H9 (cell line): Measurements from ENCODE around the gene PRRC2B. TPM values are rescaled to one million over a fixed set of nuclear protein-coding genes. Genes with fewer than 3 reads are reported as not detected.

ENCODE experiments used
- DNase-seq: peaks from one replicate; pipeline ENCODE4 v3.0.0-alpha.2; 2017
- H2AFZ ChIP-seq: one replicate; pipeline ENCODE4 v1.6.1; 2013; ENCODE audit warnings: mild to moderate bottlenecking, low read length, control low read depth, moderate library complexity
- H2AK5ac ChIP-seq: 2 replicates; pipeline ENCODE4 v1.6.1; 2013; ENCODE audit warnings: low read length, control low read depth, mixed read lengths; ENCODE audit not compliant: insufficient read length
- H2BK120ac ChIP-seq: one replicate; pipeline ENCODE4 v1.6.1; 2013; ENCODE audit warnings: low read depth, mild to moderate bottlenecking, low read length, control low read depth, inconsistent platforms; ENCODE audit not compliant: poor library complexity, severe bottlenecking
- H2BK12ac ChIP-seq: 2 replicates; pipeline ENCODE4 v1.6.1; 2013; ENCODE audit warnings: low read length, control low read depth, mixed read lengths, low read depth; ENCODE audit not compliant: insufficient read length
- H2BK15ac ChIP-seq: 2 replicates; pipeline ENCODE4 v1.6.1; 2013; ENCODE audit warnings: low read depth, low read length, control low read depth
- H2BK20ac ChIP-seq: one replicate; pipeline ENCODE4 v1.6.1; 2013; ENCODE audit warnings: low read depth, mild to moderate bottlenecking, low read length, control low read depth, inconsistent platforms; ENCODE audit not compliant: poor library complexity, severe bottlenecking
- H2BK5ac ChIP-seq: 2 replicates; pipeline ENCODE4 v1.6.1; 2013; ENCODE audit warnings: low read length, control low read depth, mixed read lengths; ENCODE audit not compliant: insufficient read length
- H3K14ac ChIP-seq: 2 replicates; pipeline ENCODE4 v1.6.1; 2013; ENCODE audit warnings: low read length, control low read depth; ENCODE audit not compliant: insufficient read depth
- H3K18ac ChIP-seq: 2 replicates; pipeline ENCODE4 v1.6.1; 2013; ENCODE audit warnings: low read depth, mild to moderate bottlenecking, mixed read lengths, low read length, control low read depth; ENCODE audit not compliant: insufficient read length
- H3K23ac ChIP-seq: 2 replicates; pipeline ENCODE4 v1.6.1; 2013; ENCODE audit warnings: low read length, control low read depth, mixed read lengths, low read depth; ENCODE audit not compliant: insufficient read length
- H3K23me2 ChIP-seq: 2 replicates; pipeline ENCODE4 v1.6.1; 2013; ENCODE audit warnings: low read depth, mild to moderate bottlenecking, mixed read lengths, low read length, control low read depth; ENCODE audit not compliant: insufficient read length, poor library complexity, severe bottlenecking
- H3K27ac ChIP-seq: 2 replicates; pipeline ENCODE4 v1.5.1; 2013; ENCODE audit warnings: low read length, control low read depth, mixed read lengths, low read depth; ENCODE audit not compliant: insufficient read length
- H3K27me3 ChIP-seq: 2 replicates; pipeline ENCODE4 v1.6.1; 2013; ENCODE audit warnings: low read length, control low read depth, inconsistent platforms; ENCODE audit not compliant: insufficient read depth
- H3K4ac ChIP-seq: 2 replicates; pipeline ENCODE4 v1.6.1; 2013; ENCODE audit warnings: low read depth, mild to moderate bottlenecking, control low read depth, inconsistent platforms, low read length, moderate library complexity
- H3K4me1 ChIP-seq: 2 replicates; pipeline ENCODE4 v1.6.1; 2013; ENCODE audit warnings: low read length, control low read depth, inconsistent platforms; ENCODE audit not compliant: insufficient read depth
- H3K4me2 ChIP-seq: 2 replicates; pipeline ENCODE4 v1.6.1; 2013; ENCODE audit warnings: low read length, control low read depth, mixed read lengths; ENCODE audit not compliant: insufficient read length, insufficient read depth
- H3K56ac ChIP-seq: 2 replicates; pipeline ENCODE4 v1.6.1; 2013; ENCODE audit warnings: low read depth, mild to moderate bottlenecking, mixed read lengths, low read length, control low read depth; ENCODE audit not compliant: insufficient read length
- H3K79me1 ChIP-seq: 2 replicates; pipeline ENCODE4 v1.6.1; 2013; ENCODE audit warnings: low read depth, mild to moderate bottlenecking, moderate library complexity, low read length, control low read depth, inconsistent platforms; ENCODE audit not compliant: insufficient read depth, poor library complexity, severe bottlenecking
- H3K79me2 ChIP-seq: 2 replicates; pipeline ENCODE4 v1.6.1; 2013; ENCODE audit warnings: low read length, control low read depth, inconsistent platforms; ENCODE audit not compliant: insufficient read depth
- H3K9ac ChIP-seq: 2 replicates; pipeline ENCODE4 v1.6.1; 2013; ENCODE audit warnings: low read length, control low read depth, mixed read lengths; ENCODE audit not compliant: insufficient read length; ENCODE audit errors: extremely low read depth
- H3K9me3 ChIP-seq: one replicate; pipeline ENCODE4 v1.6.1; 2013; ENCODE audit warnings: low read depth, low read length, inconsistent platforms; ENCODE audit not compliant: control insufficient read depth
- H3T11ph ChIP-seq: one replicate; pipeline ENCODE4 v1.6.1; 2013; ENCODE audit warnings: mild to moderate bottlenecking, low read length, control low read depth, inconsistent platforms
- H4K20me1 ChIP-seq: one replicate; pipeline ENCODE4 v1.6.1; 2013; ENCODE audit not compliant: control insufficient read depth, insufficient read length, insufficient read depth
- H4K5ac ChIP-seq: 2 replicates; pipeline ENCODE4 v1.6.1; 2013; ENCODE audit warnings: low read depth, mild to moderate bottlenecking, mixed read lengths, low read length, control low read depth; ENCODE audit not compliant: insufficient read length
- H4K8ac ChIP-seq: replicated peaks from 2 replicates; pipeline ENCODE4 v1.6.1; 2013; ENCODE audit warnings: low read length, control low read depth, mixed read lengths, low read depth; ENCODE audit not compliant: insufficient read length
- H4K91ac ChIP-seq: 2 replicates; pipeline ENCODE4 v1.6.1; 2013; ENCODE audit warnings: low read depth, mild to moderate bottlenecking, moderate library complexity, mixed read lengths, low read length, control low read depth; ENCODE audit not compliant: insufficient read length
- H3K27ac Mint-ChIP-seq, 3 experiments: 2 replicates in 2 of 3; 3 replicates in 1 of 3; pipeline ENCODE4 v1.8.0; 2020 to 2021; ENCODE audit warnings: mixed read lengths in 3 of 3, mild to moderate bottlenecking in 1 of 3, moderate library complexity in 1 of 3
- H3K27me3 Mint-ChIP-seq: 2 replicates; pipeline ENCODE4 v1.8.0; 2021; ENCODE audit warnings: low read depth, mild to moderate bottlenecking, moderate library complexity, mixed read lengths
- H3K36me3 Mint-ChIP-seq, 3 experiments: 2 replicates in 2 of 3; 3 replicates in 1 of 3; pipeline ENCODE4 v1.8.0; 2020 to 2021; ENCODE audit warnings: low read depth in 3 of 3, mixed read lengths in 3 of 3; ENCODE audit not compliant: insufficient read depth in 1 of 3
- H3K4me1 Mint-ChIP-seq, 2 experiments: 2 replicates each; pipeline ENCODE4 v1.8.0; 2020; ENCODE audit warnings: mixed read lengths in 2 of 2
- H3K4me3 Mint-ChIP-seq, 2 experiments: 2 replicates in 1 of 2; 3 replicates in 1 of 2; pipeline ENCODE4 v1.8.0; 2020 to 2021; ENCODE audit warnings: mild to moderate bottlenecking in 2 of 2, mixed read lengths in 2 of 2, moderate library complexity in 1 of 2
- H3K9me3 Mint-ChIP-seq, 2 experiments: 2 replicates in 1 of 2; 3 replicates in 1 of 2; pipeline ENCODE4 v1.8.0; 2020; ENCODE audit warnings: mild to moderate bottlenecking in 2 of 2, mixed read lengths in 2 of 2, moderate library complexity in 1 of 2
- CTCF ChIP-seq: fragments of 200-600 bp; sonication (generic); conservative IDR thresholded peaks from 3 replicates; pipeline ENCODE4 v1.8.0; 2021; ENCODE audit warnings: antibody characterized with exemption, mild to moderate bottlenecking
- WGBS: extraction: QIAGEN DNeasy Blood & Tissue Kit; methylation state at CpG from one replicate; pipeline ENCODE4 v1.1.7; 2013; ENCODE audit warnings: missing lambda C conversion rate, low lambda C conversion rate, mixed read lengths; ENCODE audit not compliant: insufficient read length; ENCODE audit errors: extremely low coverage; 5-methylcytosine and 5-hydroxymethylcytosine counted together
- total RNA-seq: library from RNA; stranded (reverse); gene quantifications from 2 replicates; pipeline ENCODE4 v1.2.1, GENCODE V29; 2021

PRRC2B gene
- total RNA-seq, 1 experiment from 2014 or later = 251 TPM

- peaks cover 3% of the 10 kb centered on the region for H3K79me1 ChIP-seq
- no peak overlapping the region for H3K23ac ChIP-seq
- no peak overlapping the region for H2BK120ac ChIP-seq
- H4K5ac ChIP-seq = no peak overlapping the region
- peaks cover 9% of the 10 kb centered on the region; the same call in 1 of the 2 replicates for H3K4me1 ChIP-seq
- WGBS = no CpG with 5 or more reads among the region's 4 CpGs
- H3K4ac ChIP-seq = no peak overlapping the region
- H3K9me3 Mint-ChIP-seq = no peaks in the 10 kb centered on the region
- H3K27me3 ChIP-seq = no peaks in the 10 kb centered on the region
- H3K18ac ChIP-seq = no peak overlapping the region
- no peak overlapping the region; a peak in 1 of 5 replicates for H3K4me3 Mint-ChIP-seq
- H4K91ac ChIP-seq = no peak overlapping the region
- no peak overlapping the region for H2BK15ac ChIP-seq
- peak overlapping the region; percentile 62 to 95 (median 81); a peak in 5 of 7 replicates for H3K27ac Mint-ChIP-seq
- peaks cover 22 to 72% (median 65%) of the 10 kb centered on the region in 3 experiments for H3K36me3 Mint-ChIP-seq
- TF ChIP-seq CTCF = no peak
- H2BK5ac ChIP-seq = no peak overlapping the region
- H3K56ac ChIP-seq = no peak overlapping the region
- no peak overlapping the region for H3K27ac ChIP-seq
- no peaks in the 10 kb centered on the region for H3K27me3 Mint-ChIP-seq
- H2BK12ac ChIP-seq = no peak overlapping the region
- peaks cover 2% of the 10 kb centered on the region for H4K20me1 ChIP-seq
- no peak overlapping the region for H2BK20ac ChIP-seq
- no peak for DNase-seq
- no peak overlapping the region for H3K4me2 ChIP-seq
- H3K14ac ChIP-seq = no peak overlapping the region
- no peak overlapping the region for H4K8ac ChIP-seq
- H3T11ph ChIP-seq = no peak overlapping the region
- H2AK5ac ChIP-seq = no peak overlapping the region
- H3K4me1 Mint-ChIP-seq = peaks cover 71 to 72% of the 10 kb centered on the region in 2 experiments
- no peaks in the 10 kb centered on the region for H3K23me2 ChIP-seq
- H3K79me2 ChIP-seq = peaks cover 39% of the 10 kb centered on the region
- no peak overlapping the region for H2AFZ ChIP-seq
- no peak overlapping the region for H3K9ac ChIP-seq
- H3K9me3 ChIP-seq = no peaks in the 10 kb centered on the region
These were observed 38.2 kb downstream of the PRRC2B start for GRCh38 chr9:131432050-131432449.
